ENCODE data around the gene TTN. TPM values are rescaled to one million over a fixed set of nuclear protein-coding genes. Genes with fewer than 3 reads are reported as not detected.

The TTN gene
- total and polyA plus RNA-seq, 2 experiments from 2014 or later, result 12.5 to 15.7 TPM

- H3K79me2 ChIP-seq (replicated peaks; ENCODE audit: insufficient read depth), result no peaks in the 10 kb centered on the region
- H3K4me2 ChIP-seq, result peak overlapping the region; percentile 13; the same call in 1 of the 2 replicates
- DNase-seq (ENCODE audit: low spot score) (peak; percentile 34), ATAC-seq (peak; percentile 78)
- no peaks in the 10 kb centered on the region for H3F3A ChIP-seq (replicated peaks; ENCODE audit: low read depth)
- H3K27me3 ChIP-seq (ENCODE audit: insufficient read depth), result peaks cover 3% of the 10 kb centered on the region; the same call in 1 of the 2 replicates
- no peak overlapping the region for H3K27ac ChIP-seq (ENCODE audit: low read depth)
- H3K4me3 ChIP-seq, result no peak overlapping the region
- H2AFZ ChIP-seq, result no peak overlapping the region
- H3K36me3 ChIP-seq (ENCODE audit: insufficient read depth), result no peaks in the 10 kb centered on the region; the same call in 1 of the 2 replicates
- no peaks in the 10 kb centered on the region; the same call in 1 of the 2 replicates for H4K20me1 ChIP-seq (replicated peaks; ENCODE audit: insufficient read depth)
- peaks cover 20% of the 10 kb centered on the region for H3K4me1 ChIP-seq (ENCODE audit: insufficient read depth)
- TF ChIP-seq POLR2AphosphoS5 (IDR thresholded peaks at IDR 0.05; ENCODE audit: low read depth) (no peak), ETS1 (IDR thresholded peaks at IDR 0.05) (no peak), ZNF462 (CRISPR knock-in tag; IDR thresholded peaks at IDR 0.05) (no peak), ZNF331 (CRISPR knock-in tag; IDR thresholded peaks at IDR 0.05; ENCODE audit: low read depth) (no peak), NANOG (IDR thresholded peaks at IDR 0.05; ENCODE audit: borderline replicate concordance) (peak; percentile 69)
- Mint-ChIP-seq H3K9me3 (no peaks in the 10 kb centered on the region), H3K4me1 (peaks cover 26% of the 10 kb centered on the region), H3K36me3 (ENCODE audit: low read depth) (0 out of 3 replicates have a peak, but pooled peaks cover 7% of the 10 kb centered on the region), H3K27me3 (ENCODE audit: insufficient read depth, low read depth, poor library complexity) (peaks cover 3% of the 10 kb centered on the region), H3K27ac (no peak overlapping the region), H3K4me3 (no peak overlapping the region)
- no peaks in the 10 kb centered on the region for H3K9me2 ChIP-seq (ENCODE audit: insufficient read depth)
These were observed 300.7 kb downstream of the TTN start for GRCh38 chr2:178506524-178506923.
